Head of caudate nucleus (tissue), 42 donors: ENCODE measurements around the gene CLK1.
"Not testable (repeated sequence)": the region's sequence is repeated elsewhere in the genome, so short reads cannot be mapped to it uniquely, and the experiment has no call there.

Experiments
- DNase-seq, 42 donors: peaks; one replicate each; pipeline versions ENCODE4 v3.0.0 to v3.0.0-alpha.2; 2020 to 2021; ENCODE audit warnings: mixed read lengths in 7 of 42
- intact Hi-C: fragments of 100-400 bp; cut with DNase I; formaldehyde crosslinking; loops from one replicate; pipeline ENCODE4 v1.15.0; 2022

The CLK1 gene

DNA sequence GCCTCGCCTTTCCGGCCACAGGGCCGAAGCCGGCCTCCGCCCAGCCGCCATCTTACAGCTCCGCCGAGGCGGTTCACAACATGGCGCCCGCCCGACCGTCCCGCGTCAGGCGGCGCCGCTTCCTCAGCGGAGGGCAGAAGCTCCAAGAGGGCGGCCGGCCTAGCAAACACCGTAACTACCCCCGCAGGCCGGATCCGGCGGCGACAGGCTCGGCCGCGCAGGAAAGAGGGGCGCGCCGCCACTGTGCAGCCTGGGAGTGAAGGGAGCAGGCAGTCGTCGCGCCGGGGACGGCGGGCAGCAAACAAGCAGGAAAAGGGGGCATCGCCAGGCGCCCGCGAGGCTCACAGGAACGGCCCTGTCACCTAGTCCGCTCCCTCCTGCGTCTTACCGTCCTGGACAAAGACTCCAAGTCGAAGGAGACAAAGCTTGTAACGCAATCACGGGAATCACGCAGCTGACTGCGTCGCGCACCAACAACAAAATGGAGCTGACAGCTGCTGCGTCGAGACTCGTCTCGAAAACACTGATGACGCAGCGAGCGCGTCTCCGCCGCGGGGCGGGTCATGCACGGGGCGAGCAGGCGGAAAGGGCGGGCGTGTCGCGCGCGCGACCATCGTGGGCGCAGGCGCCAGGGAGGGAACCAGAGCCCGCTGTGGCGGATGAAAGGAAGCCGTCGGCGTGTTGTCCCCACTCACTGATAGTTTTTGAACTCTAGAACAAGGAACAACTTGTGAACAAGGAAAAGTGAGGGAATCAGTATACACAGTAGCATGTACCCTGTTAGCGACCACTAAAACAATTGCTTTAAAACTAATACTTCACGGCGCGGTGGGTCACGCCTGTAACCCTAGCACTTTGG, at the start of gene CLK1:
CLK1 (minus strand) TSS at position 483 of the 859 bp plus-strand sequence. CDS start 2,796 bp downstream, outside the sequence.
- intact Hi-C loops = loop anchor here (5.0 kb wide), 1 partner anchor 52 kb away; the partner anchor contains the start of gene BZW1
- peak; percentile 90 to 98 (median 96) for DNase-seq

DNA sequence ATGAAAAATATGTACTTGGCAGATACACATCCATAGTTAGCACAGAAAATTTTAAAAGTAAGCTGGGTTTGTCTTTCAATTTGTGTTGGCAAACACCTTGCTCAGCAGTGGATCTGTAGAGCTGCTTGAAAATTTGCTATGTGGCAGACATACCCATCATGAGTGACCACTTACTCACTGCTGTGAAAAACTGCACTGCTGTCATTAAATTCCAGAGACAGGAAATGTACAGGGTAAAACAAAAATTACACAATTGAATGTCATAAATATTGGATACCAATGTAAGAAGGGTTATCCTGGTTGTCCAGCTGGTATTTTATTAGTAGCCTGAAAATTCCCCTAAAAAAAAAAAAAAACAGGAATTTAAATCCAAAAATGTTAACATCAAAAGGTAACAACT, 49.2 kb upstream of the CLK1 start:
- intact Hi-C loops = no loop called here
- no peak for DNase-seq

- no peak for DNase-seq
- intact Hi-C loops = loop anchor here (5.0 kb wide), 1 partner anchor 162 kb away; the partner anchor contains the start of genes HYCC2 and NDUFB3
Observed at GRCh38 chr2:200909958-200910357, 45.5 kb upstream of the CLK1 start.

DNA sequence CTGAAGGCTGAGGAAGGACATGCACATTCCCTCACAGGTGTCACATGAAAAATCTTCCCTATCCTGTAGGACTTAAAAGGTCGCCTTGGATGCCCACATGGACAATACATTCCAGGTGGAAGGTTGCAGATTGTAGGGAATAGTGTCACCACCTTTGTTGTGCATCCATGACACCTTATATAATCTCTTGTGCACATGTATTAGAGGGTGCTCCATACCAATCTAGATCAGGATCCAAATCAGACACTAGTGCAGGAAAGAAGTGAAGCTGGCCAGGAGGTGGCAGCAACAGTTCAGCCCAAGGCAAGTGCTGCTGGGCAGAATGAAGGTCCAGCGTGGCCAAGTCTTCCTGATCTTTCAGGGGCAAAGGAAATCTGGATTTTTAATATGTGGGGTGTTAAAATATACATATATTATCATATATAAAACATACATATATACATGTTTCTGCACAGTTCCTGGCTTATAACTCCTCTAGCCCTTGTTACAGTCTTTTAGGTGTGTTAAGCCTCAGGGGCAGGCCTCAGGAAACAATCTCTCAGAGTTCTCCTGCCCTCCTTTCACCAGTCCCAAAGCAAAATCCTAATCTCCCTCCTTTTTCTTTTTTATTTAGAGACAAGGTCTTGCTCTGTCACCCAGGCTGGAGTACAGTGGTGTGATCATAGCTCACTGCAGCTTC, 41.3 kb upstream of the CLK1 start:
- intact Hi-C loops = loop anchor here (5.0 kb wide), 1 partner anchor 167 kb away; the partner anchor contains the start of genes HYCC2 and NDUFB3
- peak; percentile 62 to 90 (median 80) for DNase-seq

DNA sequence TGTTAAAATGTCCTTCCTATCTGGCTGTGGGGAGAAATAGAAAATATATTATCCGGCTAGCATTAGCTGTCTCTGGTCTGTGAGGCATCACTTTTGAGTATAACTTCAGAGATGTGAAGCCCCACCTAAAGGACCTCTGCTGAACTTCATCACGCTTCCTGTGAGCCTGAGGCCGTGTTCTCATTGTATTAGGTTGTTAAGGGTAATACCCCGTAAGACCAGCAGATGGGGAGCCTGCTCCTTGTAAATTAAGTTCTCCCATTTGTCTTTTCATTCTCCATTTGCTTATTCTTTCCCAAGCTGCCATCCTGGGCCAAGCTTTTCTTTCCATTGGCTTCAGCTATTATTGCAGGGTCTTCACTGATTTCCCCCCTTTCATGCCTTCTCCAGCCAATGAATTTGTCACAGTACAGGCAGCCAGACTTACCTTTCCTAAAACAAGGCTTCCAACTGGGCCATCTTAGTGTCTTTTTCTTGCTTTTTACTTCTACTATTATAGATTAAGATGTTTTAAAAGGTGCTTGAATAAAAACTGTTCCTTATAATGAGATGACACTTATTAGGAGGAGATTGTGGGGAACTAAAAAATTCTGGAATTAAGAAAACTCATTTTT, 37.1 kb upstream of the CLK1 start:
- intact Hi-C loops = loop anchor here (5.0 kb wide), 2 partner anchors 256 to 276 kb away; no protein-coding TSS in a partner anchor
- DNase-seq = peak in 38 of 42 donors; percentile 13 to 81 (median 54)

DNA sequence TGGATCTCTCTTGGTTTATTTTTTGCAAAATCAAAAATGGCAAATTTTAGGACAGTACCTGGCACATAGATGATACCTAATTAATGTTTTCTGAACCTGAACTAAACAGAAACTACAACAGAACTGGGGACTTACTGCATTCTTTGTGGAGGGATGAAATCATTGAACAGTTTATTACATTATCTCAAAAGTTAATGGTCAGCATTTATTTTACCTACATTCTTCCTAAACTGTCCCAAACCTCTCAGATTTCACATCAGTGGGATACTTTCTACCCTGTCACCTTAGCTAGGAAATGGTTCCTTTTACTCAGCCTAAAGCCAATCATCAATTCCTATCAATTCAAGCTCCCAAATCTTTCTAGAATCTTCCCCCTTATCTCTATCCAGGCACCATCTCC, 35.0 kb upstream of the CLK1 start:
- intact Hi-C loops = no loop called here
- DNase-seq = no peak

- DNase-seq = peak; percentile 93 to 98 (median 96)
- intact Hi-C loops = no loop called here
Observed at GRCh38 chr2:200888704-200889625, 24.5 kb upstream of the CLK1 start, which contains the start of the genes NIF3L1 and PPIL3. TSS of gene NIF3L1 (plus strand) at chr2:200889371. CDS start at chr2:200891944, 2,573 bp downstream. TSS of gene PPIL3 (minus strand) at chr2:200889077. CDS start at chr2:200887615, 1,462 bp downstream.

- intact Hi-C loops, DNase-seq: not testable (repeated sequence)
Observed at GRCh38 chr2:200881715-200882249, 17.3 kb upstream of the CLK1 start.

DNA sequence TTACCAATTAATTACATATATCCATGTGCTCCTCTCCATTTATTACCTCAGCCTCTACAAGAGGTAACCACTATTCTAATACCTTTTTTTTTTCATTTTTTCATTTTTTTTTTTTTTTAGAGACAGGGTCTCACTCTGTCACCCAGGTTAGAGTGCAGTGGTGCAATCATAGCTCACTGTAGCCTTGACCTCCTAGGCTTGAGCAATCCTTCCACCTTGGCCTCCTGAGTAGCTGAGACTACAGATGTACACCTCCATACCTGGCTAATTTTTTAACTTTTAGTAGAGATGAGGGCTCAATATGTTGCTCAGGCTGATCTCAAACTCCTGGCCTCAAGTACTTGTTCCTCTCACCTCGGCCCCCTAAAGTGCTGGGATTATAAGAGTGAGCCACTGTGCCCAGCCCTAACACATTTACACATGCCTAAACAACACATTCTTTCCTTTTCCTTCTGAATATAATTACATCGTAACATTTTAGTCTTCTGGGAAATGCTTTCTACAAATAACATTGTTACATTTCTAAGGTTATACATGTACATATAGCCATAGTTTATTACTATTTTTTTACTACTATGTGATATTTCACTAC, 13.9 kb upstream of the CLK1 start:
- intact Hi-C loops = no loop called here
- DNase-seq = no peak

DNA sequence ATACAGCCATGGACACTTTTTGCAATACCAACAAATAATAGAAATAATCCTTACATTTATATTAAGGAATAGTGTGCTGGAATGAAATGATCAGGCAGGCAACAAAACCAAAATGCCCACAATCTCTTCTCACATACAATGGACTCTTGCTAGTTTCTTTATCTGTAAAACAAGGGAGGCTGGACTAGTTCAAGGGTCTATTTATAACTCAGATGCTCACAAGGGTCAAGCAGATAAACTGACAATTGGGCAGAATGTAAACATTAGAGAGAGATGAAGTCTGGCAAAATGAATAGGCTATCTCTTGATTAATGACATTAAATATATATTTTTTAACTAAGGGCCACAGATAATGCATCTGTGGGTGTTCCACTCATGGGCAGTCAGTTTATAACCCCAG, 13.0 kb upstream of the CLK1 start:
- no peak for DNase-seq
- intact Hi-C loops = no loop called here

DNA sequence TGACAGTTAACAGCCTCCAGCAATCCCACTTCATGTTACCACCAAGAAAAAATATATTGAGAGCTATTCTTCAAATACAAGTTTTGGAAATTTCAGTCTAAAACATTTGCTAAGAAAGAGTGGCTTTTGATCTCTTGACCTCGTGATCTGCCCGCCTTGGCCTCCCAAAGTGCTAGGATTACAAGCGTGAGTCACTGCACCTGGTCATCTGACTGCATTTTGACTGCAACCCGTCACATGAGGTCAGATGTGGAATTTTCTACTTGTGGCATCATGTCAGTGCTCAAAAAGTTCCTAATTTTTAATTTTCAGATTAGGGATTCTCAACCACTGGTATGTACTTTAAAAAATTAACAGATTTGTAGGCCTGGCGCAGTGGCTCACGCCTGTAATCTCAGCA, 9.1 kb upstream of the CLK1 start:
- DNase-seq = no peak
- intact Hi-C loops = no loop called here

- DNase-seq = no peak
- intact Hi-C loops = no loop called here
Observed at GRCh38 chr2:200871151-200871550, 6.7 kb upstream of the CLK1 start.

- intact Hi-C loops = no loop called here
Observed at GRCh38 chr2:200869014-200869413, 4.6 kb upstream of the CLK1 start.

DNA sequence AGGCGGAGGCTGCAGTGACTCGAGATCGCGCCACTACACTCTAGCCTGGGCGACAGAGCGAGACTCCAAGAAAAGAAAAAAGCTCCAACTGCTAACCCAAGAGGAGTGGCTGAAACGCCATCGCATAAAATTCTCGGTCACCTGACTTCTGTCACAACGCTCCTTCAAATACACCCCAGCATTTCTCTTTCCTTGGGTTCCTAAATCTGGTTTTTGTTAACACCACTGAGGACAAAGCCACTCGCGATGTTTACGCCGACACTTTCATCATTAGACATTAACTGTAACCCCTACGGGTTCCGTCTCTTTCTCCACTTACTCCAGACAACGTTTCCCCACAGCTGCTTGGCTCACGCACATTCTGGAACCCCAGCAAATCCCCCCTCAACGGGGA, 679 bp downstream of the CLK1 start:
- DNase-seq = peak in 31 of 42 donors; percentile 10 to 64 (median 37)
- intact Hi-C loops = loop anchor here (5.0 kb wide), 1 partner anchor 51 kb away; the partner anchor contains the start of gene BZW1

More at GRCh38 chr2:200869014-200869413, 4.6 kb upstream of the CLK1 start:
- DNase-seq = no peak

DNA sequence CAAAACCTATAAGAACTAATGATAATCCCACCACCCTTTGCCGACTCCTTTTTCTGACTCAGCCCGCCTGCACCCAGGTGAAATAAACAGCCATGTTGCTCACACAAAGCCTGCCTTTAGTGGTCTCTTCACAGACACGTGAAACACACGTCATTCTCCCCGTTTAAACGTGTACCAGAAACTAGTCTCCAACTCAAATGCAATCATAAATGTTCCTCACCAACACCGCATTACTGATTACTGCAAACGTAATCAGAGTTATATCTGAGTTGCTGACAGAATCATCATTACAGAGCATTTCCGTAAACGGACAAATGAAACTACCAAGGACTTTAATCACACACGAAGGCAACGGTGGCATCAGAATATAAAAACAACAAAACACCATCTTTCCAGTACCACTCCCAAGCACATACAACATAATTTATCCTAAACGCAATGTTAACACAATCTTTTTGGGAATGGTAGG, 1.9 kb downstream of the CLK1 start:
- DNase-seq = peak in 18 of 42 donors; percentile 16 to 68 (median 38)
- intact Hi-C loops = loop anchor here (5.0 kb wide), 1 partner anchor 50 kb away; the partner anchor contains the start of gene BZW1

DNA sequence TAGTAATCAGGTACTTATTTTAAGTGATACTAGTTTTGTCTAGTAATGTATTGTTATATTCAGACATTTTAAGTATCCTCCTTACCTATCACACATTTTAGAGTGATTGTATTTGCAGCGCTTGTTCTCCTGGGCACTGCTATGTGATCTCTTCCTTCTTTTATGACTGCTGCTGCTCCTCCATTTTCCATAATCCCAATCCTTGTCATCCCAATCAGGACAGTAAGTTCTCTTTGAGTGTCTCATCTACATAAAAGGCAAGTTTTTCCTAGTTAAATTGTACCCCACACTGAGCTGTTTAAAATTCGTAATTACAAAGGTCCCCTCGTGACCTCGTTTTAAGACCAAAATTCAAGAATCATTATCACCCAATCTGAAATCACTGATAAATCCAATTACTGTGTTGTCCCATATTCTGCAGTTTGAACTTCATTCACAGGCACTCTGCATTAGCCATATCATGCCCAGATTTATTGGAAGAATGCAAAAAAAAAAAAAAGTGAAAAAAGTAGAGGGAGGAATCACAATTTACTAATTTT, 2.8 kb downstream of the CLK1 start:
- intact Hi-C loops = loop anchor here (5.0 kb wide), 1 partner anchor 49 kb away; the partner anchor contains the start of gene BZW1
- DNase-seq = no peak
